AG09319 (cell line): ENCODE data around the gene CCDC68.
"Not testable (repeated sequence)": the region's sequence is repeated elsewhere in the genome, so short reads cannot be mapped to it uniquely, and the experiment has no call there.

ENCODE experiments used
- DNase-seq: peaks from one replicate; pipeline ENCODE4 v3.0.0-alpha.2; 2010; ENCODE audit warnings: low read depth; ENCODE audit errors: extremely low read depth
- TF ChIP-seq, protein P1 (sequence below): IDR thresholded peaks from 2 replicates; pipeline ENCODE4 v1.5.1; 2011; ENCODE audit warnings: low read depth, mild to moderate bottlenecking, inconsistent platforms, low read length, moderate library complexity

Gene CCDC68

DNA sequence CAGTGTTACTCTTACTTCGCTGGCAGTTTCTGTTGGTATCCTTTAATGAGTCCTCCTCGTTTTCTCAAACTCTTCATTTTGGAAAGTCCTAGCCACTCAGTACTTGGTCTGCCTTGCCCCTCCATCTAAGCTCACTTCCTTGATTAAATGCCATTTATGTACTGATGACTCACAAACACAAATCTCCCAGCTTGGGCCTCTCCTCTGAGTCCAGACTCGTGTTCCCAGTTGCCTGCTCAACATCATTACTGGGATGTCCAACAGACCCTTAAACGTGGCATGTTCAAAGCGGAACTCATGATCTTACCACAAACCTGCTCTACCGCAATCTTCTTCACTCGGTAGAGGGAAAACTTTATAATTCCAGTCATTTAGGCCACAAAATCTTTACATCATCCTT lies 13.8 kb upstream of the CCDC68 start:
- DNase-seq = no peak
- TF ChIP-seq, protein P1, sequence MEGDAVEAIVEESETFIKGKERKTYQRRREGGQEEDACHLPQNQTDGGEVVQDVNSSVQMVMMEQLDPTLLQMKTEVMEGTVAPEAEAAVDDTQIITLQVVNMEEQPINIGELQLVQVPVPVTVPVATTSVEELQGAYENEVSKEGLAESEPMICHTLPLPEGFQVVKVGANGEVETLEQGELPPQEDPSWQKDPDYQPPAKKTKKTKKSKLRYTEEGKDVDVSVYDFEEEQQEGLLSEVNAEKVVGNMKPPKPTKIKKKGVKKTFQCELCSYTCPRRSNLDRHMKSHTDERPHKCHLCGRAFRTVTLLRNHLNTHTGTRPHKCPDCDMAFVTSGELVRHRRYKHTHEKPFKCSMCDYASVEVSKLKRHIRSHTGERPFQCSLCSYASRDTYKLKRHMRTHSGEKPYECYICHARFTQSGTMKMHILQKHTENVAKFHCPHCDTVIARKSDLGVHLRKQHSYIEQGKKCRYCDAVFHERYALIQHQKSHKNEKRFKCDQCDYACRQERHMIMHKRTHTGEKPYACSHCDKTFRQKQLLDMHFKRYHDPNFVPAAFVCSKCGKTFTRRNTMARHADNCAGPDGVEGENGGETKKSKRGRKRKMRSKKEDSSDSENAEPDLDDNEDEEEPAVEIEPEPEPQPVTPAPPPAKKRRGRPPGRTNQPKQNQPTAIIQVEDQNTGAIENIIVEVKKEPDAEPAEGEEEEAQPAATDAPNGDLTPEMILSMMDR = no peak

DNA sequence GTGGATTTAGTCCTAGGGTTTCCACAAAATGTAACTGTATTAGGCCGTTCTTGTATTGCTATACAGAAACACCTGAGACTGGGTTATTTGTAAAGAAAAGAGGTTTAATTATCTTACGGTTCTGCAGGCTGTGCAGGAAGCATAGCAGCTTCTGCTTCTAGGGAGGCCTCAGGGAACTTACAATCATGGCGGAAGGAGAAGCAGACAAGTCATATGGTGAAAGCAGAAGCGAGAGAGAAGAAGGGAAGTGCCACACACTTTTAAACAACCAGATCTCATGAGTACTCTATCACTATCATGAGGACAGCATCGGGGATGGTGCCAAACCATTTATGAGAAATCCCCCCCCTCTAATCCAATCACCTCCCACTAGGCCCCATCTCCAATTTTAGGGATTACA lies 9.5 kb upstream of the CCDC68 start:
- no peak for DNase-seq
- TF ChIP-seq, protein P1 = no peak

DNA sequence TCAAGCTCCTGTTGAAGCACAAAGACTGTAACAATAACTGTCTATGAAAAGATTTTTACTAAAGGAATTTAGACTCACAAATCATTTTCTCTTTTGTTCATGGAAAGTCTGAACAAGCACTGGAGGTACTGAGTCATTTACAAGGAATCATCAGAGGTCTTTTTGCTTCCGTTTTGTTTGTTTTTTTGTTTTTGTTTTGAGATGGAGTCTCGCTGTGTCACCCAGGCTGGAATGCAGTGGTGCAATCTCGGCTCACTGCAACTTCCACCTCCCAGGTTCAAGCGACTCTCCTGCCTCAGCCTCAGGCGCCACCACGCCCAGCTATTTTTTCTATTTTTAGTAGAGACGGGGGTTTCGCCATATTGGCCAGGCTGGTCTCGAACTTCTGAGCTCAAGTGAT lies 9.0 kb upstream of the CCDC68 start:
- DNase-seq = not testable (repeated sequence)

DNA sequence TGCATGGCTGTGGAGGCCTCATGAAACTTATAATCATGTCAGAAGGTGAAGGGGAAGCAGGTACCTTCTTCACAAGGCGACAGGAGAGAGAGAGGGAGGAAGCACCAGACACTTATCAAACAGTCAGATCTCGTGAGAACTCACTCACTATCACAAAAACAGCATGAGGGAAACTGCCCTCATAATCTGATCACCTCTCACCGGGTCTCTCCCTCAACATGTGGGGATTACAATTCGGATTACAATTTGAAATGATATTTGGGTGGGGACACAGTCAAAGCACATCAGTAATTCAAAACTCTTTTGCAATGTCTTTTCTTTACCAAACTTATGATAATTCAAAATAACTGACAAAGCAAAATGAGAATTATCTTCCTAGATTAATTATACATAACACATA lies 8.5 kb upstream of the CCDC68 start:
- DNase-seq = no peak
- TF ChIP-seq, protein P1 = no peak

DNA sequence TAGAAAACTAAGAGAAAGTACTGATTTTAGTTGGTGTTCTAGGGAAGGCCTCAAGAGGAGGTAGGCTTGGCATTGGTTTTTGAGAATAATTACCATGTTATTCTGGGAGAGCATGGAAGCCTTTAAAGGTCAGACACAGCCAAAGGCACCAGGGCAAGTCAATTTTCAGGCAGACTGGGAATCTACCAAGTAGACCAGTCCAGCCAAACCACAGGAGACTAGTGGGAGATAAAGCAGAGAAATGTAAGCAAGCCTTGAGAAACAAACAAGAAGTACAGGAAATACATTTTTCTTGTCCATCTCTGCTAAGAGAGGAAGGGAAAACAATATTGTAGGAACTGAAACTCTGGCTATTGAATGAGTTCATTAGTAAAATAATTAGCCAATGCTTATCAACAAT lies 5.5 kb upstream of the CCDC68 start:
- TF ChIP-seq, protein P1 = no peak
- no peak for DNase-seq

DNA sequence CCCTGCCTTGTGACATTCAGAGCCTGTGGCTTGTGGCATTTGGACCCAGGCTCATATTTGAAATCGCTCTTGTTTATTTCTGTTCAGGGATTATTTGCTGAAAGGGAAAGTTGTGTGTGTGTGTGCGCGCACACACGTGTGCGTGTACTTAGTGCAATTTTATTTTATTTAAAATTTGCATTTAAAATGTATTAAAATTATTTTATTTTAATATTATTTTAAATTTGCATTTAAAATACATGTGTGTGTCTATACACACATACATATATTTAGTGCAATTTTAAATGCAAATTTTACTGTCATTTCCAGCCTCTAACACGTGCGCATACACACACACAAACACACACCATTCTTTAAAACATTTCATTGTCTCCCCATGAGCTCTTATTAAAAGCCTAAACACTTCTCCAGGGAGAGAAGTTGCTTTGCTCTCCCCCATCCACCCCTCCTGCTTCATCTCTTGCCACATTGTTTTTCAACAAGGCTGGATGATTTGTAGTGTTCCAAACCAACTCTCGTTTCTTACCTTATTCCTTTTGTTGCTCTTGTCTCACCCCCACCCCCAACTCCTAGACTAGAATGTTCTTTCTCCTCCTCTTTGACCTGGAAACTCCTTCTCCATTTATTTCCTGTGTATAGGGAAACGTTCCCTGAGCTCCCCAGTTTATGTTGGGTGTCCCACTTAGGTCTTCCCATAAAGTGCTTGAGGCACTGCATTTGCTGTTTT lies 3.8 kb upstream of the CCDC68 start:
- no peak for DNase-seq
- TF ChIP-seq, protein P1 = no peak

DNA sequence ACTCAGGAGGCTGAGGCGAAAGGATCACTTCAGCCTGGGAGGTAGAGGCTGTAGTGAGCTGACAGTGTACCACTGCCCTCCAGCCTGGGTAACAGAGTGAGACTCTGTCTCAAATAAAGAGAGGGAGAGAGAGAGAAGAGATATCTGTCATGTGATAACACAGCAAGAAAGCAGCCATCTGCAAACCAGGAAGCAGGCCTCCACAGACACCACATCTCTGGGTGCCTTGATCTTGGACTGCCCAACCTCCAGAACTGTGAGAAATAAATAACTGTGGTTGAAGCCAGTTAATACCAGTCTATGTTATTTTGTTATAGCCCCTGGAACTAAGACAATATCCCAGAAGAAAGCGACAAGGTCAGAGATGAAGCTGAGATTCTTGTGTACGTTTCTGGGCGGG lies 2.6 kb upstream of the CCDC68 start:
- TF ChIP-seq, protein P1 = no peak
- no peak for DNase-seq

DNA sequence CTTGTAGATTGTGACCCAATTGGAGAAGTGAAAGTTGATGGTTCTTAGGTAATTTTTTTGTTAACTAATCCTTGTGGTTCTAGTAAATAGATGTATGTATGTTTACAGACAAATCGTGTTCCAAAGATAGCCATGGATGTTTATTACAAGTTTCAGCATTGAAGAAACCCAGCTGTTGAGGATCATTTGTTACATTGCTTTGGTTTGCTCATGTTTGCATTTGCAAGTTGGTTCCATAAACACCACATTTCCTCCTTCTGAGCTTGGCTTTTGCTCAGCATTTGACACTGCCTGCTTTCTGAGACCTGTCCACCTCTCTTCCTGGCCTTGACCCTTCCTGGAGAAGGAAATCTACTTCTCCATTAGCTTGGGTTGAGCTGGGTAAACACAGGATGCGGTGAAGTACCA lies 1.8 kb upstream of the CCDC68 start:
- TF ChIP-seq, protein P1 = no peak

More for the DNA sequence above, 1.8 kb upstream of the CCDC68 start:
- DNase-seq = peak; percentile 29
